ENCODE results near the gene CERS1.

DNA sequence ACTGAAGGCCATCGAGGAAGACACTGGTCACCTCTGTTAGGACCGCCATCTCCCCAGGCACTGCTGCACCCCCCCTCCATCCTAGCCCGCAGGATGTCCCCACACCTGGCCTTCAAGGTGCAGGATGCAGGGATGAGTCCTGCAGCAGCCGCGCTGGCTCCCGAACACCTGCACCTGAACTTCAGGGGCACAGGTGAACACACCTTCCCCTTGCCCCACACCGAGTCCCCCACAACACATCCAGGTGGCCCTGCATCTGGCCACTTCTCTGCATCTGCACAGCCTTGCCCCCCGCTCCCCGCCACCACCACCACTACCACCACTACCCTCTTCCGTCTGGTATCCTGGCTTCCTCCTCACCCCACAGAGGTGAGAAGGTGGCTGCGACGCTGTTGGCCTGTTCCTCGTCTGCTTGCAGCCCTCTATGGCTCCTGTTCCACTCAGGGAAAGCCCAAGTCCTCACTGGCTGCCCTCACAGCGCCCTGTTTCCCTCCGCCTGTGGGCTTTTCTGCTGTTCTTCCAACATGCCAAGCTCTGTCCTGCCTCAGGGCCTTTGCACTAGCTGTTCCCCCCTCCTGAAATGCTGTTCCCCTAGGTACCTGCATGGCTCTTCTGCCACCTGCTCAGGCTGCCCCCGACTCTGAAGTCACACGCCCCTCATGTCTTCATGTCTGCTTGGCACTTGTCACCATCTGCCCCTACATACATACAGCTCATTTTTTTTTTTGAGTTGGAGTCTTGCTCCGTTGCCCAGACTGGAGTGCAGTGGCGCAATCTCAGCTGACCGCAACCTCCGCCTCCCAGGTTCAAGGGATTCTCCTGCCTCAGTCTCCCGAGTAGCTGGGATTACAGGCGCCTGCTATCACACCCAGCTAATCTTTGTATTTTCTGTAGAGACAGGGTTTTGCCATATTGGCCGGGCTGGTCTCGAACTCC is 1.4 kb upstream of the CERS1 start:
- no peak for TF ChIP-seq EZH2 (IDR thresholded peaks at IDR 0.05; ENCODE audit: insufficient read depth, poor library complexity, severe bottlenecking)
- TF ChIP-seq EZH2phosphoT487 (IDR thresholded peaks at IDR 0.05; ENCODE audit: insufficient read depth, low read depth): no peak
